ENCODE measurements around the gene DENND1B.

Gene DENND1B

GRCh38 chr1:197683280-197683679, 92.0 kb downstream of the DENND1B start:
- no peak for DNase-seq

- no peak for DNase-seq
These were observed 95.0 kb downstream of the DENND1B start for GRCh38 chr1:197680311-197680710.

GRCh38 chr1:197677752-197678295, 97.5 kb downstream of the DENND1B start:
- DNase-seq, result no peak

- no peak for DNase-seq
These were observed 98.0 kb downstream of the DENND1B start for GRCh38 chr1:197677313-197677712.

GRCh38 chr1:197675583-197676208, 99.6 kb downstream of the DENND1B start:
- DNase-seq, result peak; percentile 6 to 14

GRCh38 chr1:197674286-197674685, 101.0 kb downstream of the DENND1B start:
- no peak for DNase-seq

- DNase-seq, result no peak
These were observed 102.0 kb downstream of the DENND1B start for GRCh38 chr1:197673292-197673691.

GRCh38 chr1:197672347-197672746, 102.9 kb downstream of the DENND1B start:
- DNase-seq, result no peak

GRCh38 chr1:197671920-197672319, 103.4 kb downstream of the DENND1B start:
- no peak for DNase-seq

GRCh38 chr1:197671140-197671539, 104.1 kb downstream of the DENND1B start:
- DNase-seq, result no peak

- DNase-seq, result no peak
These were observed 108.5 kb downstream of the DENND1B start for GRCh38 chr1:197666769-197667285.

- DNase-seq, result no peak
These were observed 110.9 kb downstream of the DENND1B start for GRCh38 chr1:197664391-197664790.

- no peak for DNase-seq
These were observed 111.9 kb downstream of the DENND1B start for GRCh38 chr1:197663162-197663953.

- no peak for DNase-seq
These were observed 114.9 kb downstream of the DENND1B start for GRCh38 chr1:197660389-197660788.

GRCh38 chr1:197659171-197659570, 116.1 kb downstream of the DENND1B start:
- peak; percentile 37 to 42 for DNase-seq

- no peak for DNase-seq
These were observed 126.1 kb downstream of the DENND1B start for GRCh38 chr1:197649188-197649587.

- DNase-seq, result no peak
These were observed 137.0 kb downstream of the DENND1B start for GRCh38 chr1:197638316-197638715.

GRCh38 chr1:197637406-197637805, 137.9 kb downstream of the DENND1B start:
- no peak for DNase-seq

GRCh38 chr1:197633447-197634078, 141.7 kb downstream of the DENND1B start:
- DNase-seq, result no peak

GRCh38 chr1:197632651-197633050, 142.6 kb downstream of the DENND1B start:
- DNase-seq, result no peak

GRCh38 chr1:197632005-197632404, 143.3 kb downstream of the DENND1B start:
- no peak for DNase-seq

- DNase-seq, result no peak
These were observed 152.9 kb downstream of the DENND1B start for GRCh38 chr1:197622371-197622770.

GRCh38 chr1:197621761-197622160, 153.5 kb downstream of the DENND1B start:
- no peak for DNase-seq
